HTR-8/SVneo (cell line): ENCODE data around the gene CAP2.
"Not testable (repeated sequence)": the region's sequence is repeated elsewhere in the genome, so short reads cannot be mapped to it uniquely, and the experiment has no call there.

Source experiments
- DNase-seq: peaks from one replicate; pipeline ENCODE4 v3.0.0; 2011; ENCODE audit warnings: low spot score, mixed read lengths; ENCODE audit not compliant: insufficient read length
- FAIRE-seq: peaks from 2 replicates; lab custom pipeline; 2011; peaks lifted over from hg19 to GRCh38; lab: Jason Lieb, UNC

Gene CAP2

GRCh38 chr6:17542243-17542642 is 148.8 kb downstream of the CAP2 start:
- no peak for DNase-seq
- no peak for FAIRE-seq

DNA sequence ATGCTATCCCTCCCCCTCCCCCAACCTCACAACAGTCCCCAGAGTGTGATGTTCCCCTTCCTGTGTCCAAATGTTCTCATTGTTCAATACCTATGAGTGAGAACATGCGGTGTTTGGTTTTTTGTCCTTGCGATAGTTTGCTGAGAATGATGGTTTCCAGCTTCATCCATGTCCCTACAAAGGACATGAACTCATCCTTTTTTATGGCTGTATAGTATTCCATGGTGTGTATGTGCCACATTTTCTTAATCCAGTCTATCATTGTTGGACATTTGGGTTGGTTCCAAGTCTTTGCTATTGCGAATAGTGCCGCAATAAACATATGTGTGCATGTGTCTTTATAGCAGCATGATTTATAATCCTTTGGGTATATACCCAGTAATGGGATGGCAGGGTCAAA is 152.3 kb downstream of the CAP2 start:
- FAIRE-seq, DNase-seq: not testable (repeated sequence)

GRCh38 chr6:17551383-17551958 is 158.1 kb downstream of the CAP2 start:
- DNase-seq (no peak), FAIRE-seq (no peak)

DNA sequence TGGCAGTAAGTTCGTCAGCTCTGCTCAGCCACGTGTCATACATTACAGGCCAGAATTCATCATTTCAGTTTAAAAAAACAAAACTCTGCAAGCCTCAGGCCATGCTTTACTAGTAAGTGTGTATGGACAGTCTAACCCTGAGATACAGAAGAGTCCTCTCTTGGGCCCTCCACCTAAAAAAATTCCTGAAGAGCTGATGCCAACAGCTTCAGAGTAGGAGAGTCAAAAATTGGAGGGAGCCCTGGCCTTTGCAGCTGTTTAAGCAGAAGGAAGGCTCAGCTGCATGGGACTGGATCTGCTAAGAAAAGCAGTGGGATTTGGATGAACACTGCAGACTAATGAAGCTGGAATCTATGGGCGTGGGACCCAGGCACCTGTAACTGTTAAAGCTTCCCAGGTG is 159.5 kb downstream of the CAP2 start:
- DNase-seq: no peak
- no peak for FAIRE-seq

DNA sequence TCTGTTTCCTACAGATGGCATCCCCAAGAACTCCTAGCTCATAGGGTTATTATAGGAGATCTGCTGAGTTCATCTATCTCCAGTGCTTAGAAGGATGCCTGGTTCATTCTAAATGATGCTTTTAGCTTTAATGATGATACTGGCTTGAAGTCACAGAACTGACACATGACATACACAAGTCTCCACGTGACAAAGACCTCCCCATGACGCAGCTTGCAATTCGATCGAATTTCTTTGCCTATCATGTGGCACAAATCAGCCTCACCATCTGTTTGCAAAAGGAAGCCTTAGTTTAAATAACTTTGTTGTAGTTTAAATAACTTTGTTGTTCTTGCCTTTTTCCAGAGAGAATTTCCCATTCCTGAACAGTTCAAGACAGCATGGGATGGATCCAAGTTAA is 162.6 kb downstream of the CAP2 start:
- FAIRE-seq (no peak), DNase-seq (no peak)

DNA sequence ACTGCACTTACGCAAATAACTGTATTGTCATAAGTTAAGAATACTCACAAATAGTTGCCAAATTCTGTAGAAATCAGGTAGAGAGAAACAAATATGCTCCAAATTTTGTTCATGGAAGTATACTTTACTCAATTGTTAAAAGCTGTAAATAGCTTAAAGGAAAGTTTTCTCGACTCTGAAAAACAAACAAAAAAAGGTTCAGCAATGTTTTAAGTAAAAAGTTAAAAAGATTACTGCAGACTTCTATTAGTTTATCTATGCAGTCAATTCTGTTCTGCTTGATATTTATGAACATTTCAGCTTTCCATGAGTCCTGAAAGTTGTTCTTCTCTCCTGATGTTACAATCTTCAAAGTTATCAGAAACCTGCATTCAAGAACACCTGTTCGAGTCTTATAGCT is 169.2 kb downstream of the CAP2 start:
- FAIRE-seq (no peak), DNase-seq (no peak)

DNA sequence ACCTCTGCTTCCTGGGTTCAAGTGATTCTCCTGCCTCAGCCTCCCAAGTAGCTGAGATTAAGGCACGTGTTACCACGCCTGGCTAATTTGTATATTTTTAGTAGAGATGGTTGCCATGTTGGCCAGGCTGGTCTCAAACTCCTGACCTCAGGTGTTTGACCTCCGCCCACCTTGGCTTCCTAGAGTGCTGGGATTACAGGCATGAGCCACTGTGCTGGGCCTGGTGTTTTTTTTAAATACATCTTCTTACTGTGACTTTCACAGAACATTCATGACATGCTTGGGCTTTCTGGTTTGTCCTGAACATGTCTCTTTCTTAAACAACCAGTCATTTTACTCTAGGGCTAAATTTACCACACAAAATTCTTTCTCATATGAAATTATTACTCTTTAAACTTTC is 172.0 kb downstream of the CAP2 start:
- FAIRE-seq: no peak
- DNase-seq: no peak

- no peak for DNase-seq
- FAIRE-seq: peak; percentile 13
Measured at GRCh38 chr6:17574866-17575560, 181.6 kb downstream of the CAP2 start.

- FAIRE-seq: no peak
Measured at GRCh38 chr6:17577059-17577458, 183.7 kb downstream of the CAP2 start.

DNA sequence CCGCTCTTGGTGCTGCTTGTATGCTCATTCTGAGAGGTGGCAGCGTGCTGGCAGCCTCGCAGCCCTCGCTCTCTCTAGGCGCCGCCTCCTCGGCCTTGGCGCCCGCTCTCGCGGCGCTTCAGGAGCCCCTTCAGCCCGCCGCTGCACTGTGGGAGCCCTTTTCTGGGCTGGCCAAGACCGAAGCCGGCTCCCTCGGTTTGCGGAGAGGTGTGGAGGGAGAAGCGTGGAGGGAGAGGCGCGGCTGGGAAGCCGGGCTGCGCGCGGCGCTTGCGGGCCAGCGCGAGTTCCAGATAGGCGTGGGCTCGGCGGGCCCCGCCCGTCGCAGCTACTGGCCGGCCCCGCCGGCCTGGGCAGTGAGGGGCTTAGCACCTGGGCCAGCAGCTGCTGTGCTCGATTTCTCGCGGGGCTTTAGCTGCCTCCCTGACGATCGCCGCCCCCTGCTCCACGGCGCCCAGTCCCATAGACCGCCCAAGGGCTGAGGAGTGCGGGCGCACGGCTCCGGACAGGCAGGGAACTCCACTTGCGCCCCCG is 187.2 kb downstream of the CAP2 start:
- no peak for DNase-seq
- FAIRE-seq: no peak

More at GRCh38 chr6:17577059-17577458, 183.7 kb downstream of the CAP2 start:
- no peak for DNase-seq

GRCh38 chr6:17581282-17581681 is 187.9 kb downstream of the CAP2 start:
- DNase-seq, FAIRE-seq: not testable (repeated sequence)

DNA sequence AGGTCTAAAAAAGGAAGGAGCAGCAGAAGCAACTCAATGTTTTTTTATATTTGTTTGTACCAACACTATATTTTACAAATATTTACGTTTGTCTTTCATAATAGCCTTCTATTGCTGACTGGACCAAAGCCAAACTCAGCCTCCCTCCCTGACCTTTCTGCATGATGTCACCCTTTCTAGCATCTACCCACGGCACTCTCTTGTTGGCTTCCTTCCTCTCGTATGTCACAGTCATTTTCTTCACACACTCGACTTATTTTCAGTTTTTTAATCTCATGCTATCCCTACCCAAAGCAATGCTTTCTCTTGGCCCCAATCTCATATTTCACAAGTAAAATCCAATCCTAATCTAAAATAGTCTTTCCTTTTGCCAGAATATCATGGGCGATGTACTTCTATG is 190.4 kb downstream of the CAP2 start:
- no peak for FAIRE-seq
- peak; percentile 15 for DNase-seq

DNA sequence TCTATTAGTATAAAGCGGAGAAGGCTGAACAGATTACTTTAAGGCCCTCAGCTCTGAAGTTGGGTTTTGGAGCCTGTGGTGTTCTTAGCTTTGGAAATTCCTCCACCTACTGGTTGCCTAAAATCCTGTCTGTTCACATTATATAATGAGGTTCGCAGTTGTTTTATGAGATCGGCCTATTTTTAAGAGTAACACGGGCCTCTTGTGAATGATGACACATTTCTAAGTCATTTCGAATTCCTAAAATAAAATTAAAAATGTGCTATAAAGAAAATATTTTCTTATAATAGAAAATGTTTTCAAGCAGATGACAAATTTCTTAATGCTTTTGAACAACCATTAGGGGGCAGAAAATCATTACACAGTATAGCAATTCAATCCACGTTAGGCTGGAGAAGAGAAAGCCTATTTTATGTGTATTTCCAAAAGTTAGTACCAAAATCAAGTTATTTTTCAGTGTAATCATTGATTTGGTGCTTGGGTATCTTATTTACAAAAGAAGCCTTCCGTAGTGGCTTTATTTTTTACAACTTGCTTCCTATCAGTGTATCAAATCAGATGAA is 190.9 kb downstream of the CAP2 start:
- FAIRE-seq (no peak), DNase-seq (peak; percentile 77)

- DNase-seq: no peak
- no peak for FAIRE-seq
Measured at GRCh38 chr6:17585766-17586490, 192.5 kb downstream of the CAP2 start.

GRCh38 chr6:17586623-17587022 is 193.2 kb downstream of the CAP2 start:
- not testable (repeated sequence) for DNase-seq
- peak; percentile 85 for FAIRE-seq

GRCh38 chr6:17588011-17588410 is 194.6 kb downstream of the CAP2 start:
- DNase-seq (no peak), FAIRE-seq (no peak)

- FAIRE-seq: peak; percentile 98
- peak; percentile 83 for DNase-seq
Measured at GRCh38 chr6:17589406-17590096, 196.2 kb downstream of the CAP2 start.

GRCh38 chr6:17591287-17591686 is 197.9 kb downstream of the CAP2 start:
- FAIRE-seq: no peak
- DNase-seq: no peak

DNA sequence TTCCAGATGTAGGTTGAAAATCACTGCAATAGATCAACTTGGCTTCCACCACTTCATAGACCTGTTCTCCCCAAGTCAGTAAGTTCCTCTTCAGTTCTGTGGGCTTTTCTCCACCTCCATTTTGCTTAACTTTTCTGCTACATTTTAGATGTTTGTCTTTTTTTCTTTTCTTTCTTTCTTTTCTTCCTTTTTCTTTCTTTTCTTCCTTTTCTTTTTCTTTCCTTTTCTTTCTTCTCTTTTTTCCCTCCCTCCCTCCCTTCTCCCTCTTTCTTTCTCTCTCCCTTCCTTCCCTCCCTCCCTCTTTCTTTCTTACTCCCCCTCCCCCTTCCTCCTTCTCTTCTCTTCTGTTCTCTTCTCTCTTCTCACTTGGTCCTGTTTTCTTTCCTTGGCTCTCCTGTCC is 199.9 kb downstream of the CAP2 start:
- no peak for FAIRE-seq
- DNase-seq: no peak

GRCh38 chr6:17596085-17596484 is 202.7 kb downstream of the CAP2 start:
- FAIRE-seq (no peak), DNase-seq (no peak)
